Glomerular visceral epithelial cell (primary cell): ENCODE results near the gene IQCN.
A peak's percentile ranks its signal among the peaks of the same experiment; 100 is the strongest.

ENCODE experiments used
- DNase-seq: peaks from one replicate; pipeline ENCODE4 v3.0.0-alpha.2; 2016; ENCODE audit errors: extremely low spot score

IQCN gene

DNA sequence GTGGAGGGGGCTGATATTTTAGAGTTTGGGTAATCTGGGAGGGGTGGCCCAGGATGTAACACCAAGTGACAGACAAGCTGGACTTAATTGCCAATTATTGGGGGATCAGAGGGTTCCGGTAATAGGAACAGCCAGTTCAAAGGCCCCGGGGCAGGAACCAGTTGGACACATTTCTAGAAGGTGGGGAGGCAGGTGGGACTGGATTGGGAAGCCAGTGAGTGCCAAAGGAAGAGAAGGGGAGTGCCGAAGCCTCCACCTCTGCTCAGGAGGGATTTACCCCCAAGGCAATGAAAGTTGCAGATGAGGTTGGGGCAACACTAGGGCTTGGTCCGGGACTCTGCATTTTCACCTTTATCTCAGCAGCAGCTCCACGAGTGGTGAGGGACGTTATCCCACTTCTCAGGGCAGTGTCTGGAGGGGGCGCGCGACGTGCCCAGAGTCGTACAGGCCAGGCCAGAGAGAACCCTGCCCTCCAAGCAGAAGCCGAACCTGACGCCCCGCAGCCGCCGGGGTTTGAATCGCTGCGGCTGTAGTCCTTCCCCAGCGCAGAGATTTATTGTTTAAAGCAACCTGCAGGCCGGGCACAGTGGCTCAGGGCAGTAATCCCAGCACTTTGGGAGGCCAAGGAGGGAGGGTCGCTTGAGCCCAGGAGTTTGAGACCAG lies 12.9 kb upstream of the IQCN start:
- DNase-seq = no peak

DNA sequence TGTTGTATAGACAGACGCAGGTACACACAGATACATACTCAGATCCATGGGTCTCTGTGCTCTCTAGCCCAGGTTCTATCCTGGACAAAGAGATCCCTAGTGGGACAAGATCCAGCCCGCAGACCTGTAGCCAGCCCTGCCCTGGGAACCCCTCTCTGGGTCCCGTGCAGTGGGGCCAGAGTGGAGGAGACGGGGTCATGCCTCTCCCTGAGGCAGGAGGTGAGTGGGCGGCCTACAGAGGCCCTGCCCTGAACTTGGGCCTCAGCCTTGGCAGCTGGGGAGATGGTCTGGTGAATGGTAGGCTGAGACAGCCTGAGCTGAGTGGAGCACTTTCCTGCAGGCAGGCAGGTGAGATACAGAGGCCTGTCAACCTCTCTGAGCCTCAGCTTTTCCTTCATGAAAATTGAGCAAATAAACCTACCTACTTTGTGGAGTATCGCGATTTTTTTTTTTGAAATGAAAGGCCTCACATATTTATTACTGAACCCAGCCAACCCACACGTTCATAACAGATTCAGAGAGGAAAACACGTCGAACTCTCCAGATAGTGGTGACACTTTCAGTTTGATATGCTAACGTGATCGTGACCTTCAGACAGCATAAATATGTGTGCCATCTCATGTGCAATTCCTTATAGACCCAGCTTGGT lies 10.6 kb upstream of the IQCN start:
- no peak for DNase-seq

DNA sequence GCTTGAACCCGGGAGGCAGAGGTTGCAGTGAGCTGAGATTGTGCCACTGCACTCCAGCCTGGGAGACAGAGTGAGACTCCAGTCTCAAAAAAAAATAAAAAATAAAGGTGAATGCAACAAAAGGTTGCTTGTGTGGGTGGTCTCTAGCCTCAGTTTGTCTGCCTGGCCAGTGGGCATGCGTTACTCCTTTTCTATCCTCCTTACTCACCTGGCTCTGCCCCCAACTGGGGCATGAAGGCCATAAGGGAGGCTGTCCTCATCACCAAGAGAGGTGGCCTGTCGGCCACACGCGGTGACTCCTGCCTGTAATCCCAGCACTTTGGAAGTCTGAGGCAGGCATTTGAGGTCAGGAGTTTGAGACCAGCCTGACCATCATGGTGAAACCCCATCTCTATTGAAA lies 9.1 kb upstream of the IQCN start:
- DNase-seq = no peak

DNA sequence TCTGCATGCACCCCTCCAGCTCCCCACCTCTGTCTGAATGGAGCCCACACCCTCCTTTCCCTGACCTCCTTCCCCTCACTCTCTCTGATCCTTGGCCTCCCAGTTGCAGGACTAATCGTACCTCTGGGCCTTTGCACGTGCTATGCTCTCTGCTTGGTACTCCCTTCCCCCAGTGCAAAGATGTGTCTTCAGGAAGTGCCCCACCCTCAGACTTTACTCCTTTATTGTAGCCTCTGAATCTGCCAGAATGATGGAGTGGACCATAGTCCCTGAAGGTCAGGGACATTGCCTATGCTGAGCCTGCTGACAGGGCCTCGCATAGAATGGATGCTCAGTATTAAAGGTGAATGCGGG lies 8.5 kb upstream of the IQCN start:
- DNase-seq = no peak

DNA sequence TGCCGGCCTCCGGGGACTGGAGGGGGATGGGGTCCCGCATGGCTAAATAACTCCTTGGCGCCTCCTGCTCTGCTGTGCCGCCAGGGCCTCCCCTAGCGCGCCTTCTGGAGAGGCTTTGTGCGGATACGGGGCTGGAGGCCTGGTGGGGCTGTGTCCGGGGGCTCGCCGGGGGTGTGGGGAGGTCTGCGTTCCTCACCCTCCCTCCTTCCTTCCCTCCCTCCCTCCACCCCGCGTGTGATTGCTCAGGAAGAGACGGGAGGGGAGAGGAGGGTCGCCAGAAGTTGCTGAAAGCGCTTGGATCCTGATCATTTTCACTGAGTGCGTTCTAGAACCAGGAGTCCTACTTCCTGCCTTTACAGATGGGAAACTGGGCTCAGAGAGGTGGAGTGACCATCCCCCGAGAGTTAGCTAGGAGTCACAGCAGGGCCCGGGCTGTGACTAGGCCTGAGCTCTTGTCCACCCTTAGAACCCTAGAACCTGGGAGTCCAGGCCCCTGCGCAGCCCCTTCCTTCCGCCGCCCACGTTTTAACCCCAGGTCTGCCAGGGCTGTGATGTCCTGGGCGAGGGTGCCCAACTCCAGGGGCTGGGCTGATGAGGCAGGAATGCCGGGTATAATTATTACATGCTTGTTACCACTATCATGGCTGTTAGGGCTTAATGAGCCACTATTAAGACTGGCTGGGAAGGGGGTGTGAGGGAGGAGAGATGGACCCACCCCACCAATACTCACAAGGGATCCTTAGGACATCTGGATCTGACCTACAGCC lies 8.0 kb upstream of the IQCN start:
- no peak for DNase-seq

DNA sequence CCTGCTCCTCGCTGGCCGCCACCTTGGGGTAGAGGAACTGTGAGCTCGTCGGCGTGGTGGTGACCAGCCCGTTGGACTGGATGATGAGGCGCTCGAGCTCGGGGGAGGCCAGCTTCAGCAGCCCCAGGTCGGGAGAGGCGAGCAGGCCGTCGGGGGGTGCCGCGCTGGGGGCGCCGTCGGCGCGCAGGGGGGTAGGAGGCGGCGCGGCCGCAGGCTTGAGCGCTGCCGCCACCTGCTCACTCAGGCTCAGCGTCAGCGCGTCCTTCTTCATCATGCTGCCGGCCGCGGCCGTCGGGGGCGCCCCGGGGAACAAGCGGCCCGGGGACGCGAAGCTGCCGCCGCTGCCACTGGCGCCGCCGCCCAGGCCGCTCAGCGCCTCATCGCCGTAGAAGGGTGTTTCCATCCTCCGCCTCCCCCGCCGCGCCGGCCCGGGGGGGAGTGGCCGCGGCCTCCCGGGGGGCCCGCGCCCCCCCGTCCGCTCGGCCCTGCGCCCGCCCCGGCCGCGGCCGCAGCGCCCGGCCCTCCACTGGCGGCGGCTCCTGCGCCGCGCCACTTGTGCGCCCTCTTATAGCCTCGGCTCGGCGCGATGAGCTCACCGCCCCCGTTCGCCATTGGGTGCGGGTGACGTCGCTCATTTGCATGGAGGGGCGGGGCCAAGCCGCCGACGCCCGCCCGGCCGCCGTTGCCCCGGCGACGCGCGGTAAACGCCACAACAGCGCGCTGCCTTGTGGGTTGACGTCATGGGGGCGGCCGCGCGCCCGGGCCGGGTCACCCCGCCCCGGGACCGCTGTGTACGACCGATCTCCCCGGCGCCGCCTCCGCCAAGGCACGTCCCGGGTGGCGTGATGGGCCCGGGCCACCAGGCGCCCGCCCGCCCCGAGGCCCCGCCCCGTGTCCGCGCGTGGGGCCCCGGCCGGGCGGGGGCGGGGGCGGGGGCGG lies 7.1 kb upstream of the IQCN start, which contains the start of gene JUND:
JUND (minus strand) TSS at position 541 of the 939 bp plus-strand sequence; CDS start at position 403, 138 bp downstream.
- DNase-seq = peak; percentile 99

DNA sequence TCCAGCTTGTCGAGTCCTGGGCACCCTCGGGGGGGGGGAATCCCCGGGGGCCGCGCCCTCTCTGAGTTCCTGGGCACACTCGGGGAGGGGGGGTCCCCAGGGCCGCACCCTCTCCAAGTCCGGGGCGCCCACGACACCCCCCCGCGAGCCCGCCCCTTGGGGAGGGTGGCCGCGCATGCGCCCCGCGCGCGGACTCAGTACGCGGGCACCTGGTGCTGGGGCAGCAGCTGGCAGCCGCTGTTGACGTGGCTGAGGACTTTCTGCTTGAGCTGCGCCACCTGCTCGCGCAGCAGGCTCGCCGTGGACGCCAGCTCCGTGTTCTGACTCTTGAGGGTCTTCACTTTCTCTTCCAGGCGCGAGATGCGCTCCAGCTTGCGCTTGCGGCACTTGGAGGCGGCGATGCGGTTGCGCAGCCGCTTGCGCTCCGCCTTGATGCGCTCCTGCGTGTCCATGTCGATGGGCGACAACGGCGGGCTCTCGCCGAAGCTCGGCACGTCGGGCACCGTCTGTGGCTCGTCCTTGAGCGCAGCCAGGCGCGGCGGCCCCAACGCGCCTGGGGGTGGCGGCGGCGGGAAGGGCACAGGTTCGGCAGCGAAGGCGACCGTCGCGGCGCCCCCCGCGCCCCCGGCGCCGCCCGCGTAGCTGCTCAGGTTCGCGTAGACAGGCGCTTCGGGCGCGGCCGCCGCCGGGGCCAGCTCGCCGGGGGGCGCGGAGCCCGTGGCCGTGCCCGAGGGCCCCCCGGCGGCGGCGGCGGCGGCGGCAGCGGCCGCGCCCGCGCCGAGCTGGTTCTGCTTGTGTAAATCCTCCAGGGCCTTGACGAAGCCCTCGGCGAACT lies 6.2 kb upstream of the IQCN start:
- peak; percentile 85 for DNase-seq

DNA sequence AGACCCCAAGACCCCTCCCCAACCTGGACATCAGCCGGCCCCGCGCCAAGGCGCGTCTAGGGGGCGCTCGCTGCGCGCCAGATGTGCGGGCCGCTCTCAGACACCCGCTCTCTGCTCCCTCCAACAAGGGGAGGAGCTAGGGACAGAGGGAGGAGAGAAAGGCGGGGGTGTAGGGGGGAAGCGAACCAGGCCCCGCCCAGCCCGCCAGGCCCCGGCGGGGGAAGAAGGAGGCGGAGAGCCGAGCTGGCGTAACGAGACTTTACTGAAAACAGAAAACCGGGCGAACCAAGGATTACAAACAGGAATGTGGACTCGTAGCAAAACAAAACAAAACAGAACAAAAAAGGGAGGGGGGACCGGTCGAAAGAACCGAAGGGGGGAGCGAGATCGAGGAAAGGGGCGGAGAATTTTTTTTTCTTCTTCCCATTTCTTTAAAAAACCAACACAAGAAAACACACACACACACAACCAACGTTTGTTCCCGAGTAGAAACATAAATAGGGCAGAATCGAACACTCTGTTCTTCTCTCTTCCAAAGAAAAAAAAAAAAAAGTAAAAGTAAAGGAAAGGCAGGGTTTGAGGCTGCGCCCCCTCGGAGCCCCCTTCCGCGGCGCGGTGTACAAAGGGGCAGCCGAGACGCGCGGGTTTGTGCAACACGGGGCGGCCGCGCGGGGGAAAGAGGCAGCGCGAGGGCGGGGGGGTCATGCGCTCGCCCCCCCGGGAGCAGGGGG lies 5.4 kb upstream of the IQCN start:
- peak; percentile 96 for DNase-seq

DNA sequence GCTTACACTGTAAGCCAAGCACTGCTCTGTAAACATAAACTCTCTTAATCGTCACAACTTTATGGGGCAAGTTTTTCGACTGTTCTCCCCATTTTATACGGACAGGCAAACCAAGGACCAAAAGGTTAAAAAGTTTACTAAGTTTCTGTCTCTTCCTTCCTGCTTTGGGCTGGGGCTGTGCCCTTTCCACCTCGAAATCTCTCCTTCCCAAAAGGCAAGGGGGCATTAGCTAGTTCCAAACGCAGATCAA lies 4.9 kb upstream of the IQCN start:
- no peak for DNase-seq

DNA sequence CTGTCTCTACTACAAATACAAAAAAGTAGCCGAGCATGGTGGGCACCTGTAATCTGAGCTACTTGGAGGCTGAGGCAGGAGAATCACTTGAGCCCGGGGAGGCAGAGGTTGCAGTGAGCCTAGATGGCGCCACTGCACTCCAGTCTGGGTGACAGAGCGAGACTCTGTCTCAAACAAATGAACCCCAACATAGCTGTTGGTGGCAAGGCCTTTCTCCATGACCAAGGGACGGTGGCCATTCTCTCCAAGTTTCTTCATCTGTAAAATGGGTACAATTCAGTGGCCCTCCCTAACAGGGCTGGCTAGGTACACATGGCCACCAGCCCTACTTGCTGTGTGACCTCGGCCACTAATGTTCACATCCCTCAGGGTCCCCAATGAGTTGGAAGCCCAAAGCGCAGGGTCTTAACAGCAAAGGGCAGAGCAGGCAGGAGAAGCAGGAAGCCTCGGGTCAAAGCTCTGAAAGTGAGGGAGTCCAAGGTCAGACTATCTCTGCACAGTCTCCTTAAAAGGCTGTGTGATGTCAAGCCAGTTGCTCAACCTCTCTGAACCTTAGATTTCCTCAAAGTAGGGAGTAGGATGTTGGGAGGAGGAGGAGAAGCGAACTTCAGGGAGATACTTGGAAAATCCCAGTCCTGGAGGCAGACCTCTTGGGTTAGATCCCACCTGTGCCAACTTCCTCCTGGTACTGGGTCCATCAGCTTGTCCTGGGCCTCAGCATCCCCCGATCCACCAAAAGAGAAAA lies 4.4 kb upstream of the IQCN start:
- DNase-seq = peak; percentile 38

DNA sequence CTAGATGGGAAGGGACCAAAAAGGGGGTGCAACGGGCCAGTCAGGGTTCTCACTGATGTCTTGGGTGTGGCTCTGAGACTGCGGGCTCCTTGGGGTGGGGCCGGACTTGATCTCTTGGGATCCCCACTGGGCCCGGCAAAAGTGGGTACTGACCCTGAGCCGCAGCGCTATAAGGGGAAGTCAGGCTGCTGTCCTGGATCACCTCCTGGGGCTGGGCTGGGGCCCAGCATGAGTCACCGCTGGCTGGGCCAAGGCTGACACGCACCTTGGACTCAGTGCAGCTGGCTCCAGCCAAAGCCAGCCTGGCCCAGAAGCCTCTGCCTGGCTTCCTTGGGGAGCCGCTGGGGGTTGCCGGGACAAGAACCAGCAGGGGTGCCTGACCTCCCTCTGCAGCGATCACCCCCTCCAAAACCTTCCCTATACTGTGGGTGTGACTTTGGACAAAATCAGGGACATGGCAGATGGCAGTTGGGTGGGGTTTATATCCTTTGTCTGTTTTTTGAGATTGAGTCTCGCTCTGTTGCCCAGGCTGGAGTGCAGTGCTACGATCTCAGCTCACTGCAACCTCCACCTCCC lies 617 bp upstream of the IQCN start:
- peak; percentile 93 for DNase-seq

DNA sequence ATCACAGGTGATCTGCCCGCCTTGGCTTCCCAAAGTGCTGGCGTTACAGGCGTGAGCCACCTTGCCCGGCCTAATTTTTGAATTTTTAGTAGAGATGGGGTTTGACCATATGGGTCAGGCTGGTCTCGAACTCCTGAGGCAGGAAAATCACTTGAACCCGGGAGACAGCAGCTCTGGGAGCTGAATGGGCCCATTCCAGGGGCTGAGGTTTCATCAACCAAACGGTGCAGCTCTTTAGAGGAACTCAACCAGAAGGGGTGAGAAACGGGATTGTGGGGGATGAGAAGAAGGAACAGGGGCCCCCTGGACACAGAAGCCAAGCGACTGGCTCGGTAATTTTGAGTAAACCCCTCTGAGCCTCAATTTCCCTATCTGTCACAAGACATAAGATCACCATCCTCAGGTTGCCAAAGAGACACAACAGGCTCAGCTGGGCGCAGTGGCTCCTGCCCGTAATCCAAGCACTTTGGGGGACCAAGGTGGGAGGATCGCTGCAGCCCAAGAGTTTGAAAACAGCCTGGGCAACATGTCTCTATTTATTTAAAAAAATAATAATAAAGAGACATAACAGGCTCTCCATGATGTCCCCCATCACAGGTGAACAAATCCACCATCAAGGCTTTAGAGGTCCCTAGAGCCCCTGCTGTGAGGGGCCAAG lies 562 bp downstream of the IQCN start:
- no peak for DNase-seq

DNA sequence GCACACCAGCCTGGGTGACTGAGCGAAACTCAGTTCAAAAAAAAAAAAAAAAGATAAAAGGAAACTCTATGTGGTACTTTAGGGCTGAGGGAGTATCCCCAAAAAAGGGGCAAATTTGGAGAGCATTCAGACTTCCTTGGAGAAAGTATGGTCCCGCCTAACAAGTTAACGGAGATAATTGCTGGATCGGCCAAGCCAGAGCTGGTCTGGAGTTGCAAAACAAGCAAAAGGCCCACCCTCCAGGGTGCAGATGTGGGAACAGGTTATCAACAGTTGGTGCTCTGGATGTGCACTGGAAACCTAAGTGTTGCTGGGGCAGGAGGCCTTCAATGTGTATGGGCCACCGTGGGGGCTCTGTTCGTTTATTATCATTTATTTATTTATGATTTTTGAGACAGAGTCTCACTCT lies 2.8 kb downstream of the IQCN start:
- DNase-seq = no peak

DNA sequence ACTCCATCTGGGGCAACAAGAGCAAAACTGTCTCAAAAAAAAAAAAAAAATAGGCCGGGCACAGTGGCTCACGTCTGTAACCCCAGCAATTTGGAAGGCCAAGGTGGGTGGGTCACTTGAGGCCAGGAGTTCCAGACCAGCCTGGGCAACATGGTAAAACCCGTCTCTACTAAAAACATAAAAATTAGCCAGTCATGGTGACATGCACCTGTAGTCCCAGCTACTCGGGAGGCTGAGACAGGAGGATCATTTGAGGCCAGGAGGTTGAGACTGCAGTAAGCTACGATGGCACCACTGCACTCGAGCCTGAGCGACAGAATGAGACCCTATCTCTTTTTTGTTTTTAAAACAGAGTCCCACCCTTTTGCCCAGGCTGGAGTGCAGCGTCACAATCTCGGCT lies 3.9 kb downstream of the IQCN start:
- no peak for DNase-seq

DNA sequence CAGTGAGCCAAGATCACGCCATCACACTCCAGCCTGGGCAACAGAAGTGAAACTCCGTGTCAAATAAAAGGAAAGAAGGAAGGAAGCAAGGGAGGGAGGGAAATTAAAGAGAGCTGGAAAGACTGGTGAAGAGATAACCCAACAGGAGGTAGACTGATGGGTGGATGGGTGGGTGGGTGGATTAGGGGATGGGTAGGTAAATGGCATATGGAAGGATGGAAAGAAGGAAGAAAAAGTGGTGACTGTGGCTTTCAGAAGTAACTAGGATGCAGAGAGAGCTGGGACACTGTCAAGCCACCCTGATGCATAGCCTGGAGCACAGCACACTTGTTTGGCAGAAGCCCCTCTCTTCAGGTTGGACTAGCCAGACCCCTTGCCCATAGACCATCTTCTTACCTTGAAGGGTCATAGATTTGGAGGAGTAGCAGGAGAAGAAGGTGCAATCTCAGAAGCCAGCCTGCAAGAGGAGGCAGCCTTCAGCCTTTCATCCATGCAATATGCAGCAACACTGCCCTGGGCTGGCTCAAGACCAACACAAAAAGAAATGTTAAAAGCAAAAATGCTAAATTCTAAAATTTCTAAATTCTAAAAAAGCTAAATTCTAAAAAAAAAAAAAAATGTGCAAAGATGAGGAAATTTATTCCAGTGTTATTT lies 5.1 kb downstream of the IQCN start:
- DNase-seq = no peak

DNA sequence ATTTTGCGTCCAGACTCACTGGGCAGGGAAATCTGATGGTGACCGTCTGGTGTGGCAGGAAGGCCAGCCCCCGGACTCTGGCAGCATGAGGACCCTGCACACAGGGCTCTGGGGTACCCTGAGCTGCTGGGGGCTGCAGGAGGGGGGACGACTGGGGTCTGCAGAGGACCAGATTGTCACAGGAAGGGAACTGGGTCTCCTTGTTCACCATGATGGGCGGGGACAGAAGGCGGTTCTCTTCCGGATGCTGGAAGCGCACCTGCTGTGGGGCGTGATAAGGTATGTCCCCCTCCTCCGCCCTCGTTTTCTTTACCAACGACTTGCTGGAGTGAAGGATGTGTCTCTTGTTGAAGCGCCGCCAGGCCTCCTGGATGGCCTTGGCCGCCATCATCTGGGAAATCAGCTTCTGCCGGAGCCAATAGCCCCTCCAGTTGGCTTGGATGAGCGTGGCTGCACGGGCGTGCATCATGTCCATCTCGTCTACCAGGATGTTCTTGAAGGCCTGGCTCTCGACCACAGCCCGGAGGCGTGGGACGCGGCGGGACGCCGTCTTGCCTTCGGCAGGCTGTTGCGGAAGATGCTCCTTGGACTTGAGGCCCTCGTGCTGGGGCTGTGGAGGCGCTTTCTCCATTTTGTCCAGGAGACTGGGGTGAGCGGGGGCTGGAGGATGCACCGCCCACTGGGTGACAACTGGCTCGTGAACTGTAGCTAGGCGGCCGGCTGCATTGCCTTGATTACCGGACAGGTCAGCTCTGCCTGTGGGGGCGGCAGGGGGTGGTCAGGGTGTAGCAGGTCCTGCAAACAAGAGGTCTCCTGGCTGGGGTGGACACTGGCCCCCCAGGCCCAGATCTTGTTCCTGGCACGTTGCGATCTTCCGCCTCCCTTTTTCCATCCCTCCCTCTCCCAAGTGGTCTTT lies 7.2 kb downstream of the IQCN start:
- DNase-seq = no peak

DNA sequence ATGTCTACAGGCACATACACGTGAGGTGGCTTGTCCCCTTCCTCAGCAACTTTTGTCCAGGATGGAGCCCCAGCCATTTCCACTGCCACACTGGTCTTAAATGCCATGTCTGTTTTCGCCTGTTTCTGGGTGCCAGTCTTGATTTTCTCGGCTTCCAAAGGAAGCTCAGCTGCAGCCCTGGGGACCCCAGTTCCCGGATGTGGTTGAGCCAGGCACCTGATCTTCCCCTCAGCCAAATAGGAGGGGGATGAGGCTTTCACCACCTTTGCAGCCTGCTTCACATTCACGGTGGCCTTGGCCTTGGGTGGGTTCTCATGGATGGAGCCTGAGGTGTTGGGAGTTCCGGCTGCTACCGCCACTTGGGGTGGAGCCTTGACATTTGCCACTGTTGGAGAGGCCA lies 8.7 kb downstream of the IQCN start:
- no peak for DNase-seq
